CD4-positive, alpha-beta memory T cell (primary cell): ENCODE data around the gene AVPR2. TPM values are rescaled to one million over a fixed set of nuclear protein-coding genes. Genes with fewer than 3 reads are reported as not detected.

ENCODE experiments used
- CTCF ChIA-PET: fragments of 350-600 bp; sonication (Branson Sonifier 250); formaldehyde crosslinking; loops from one replicate; lab custom pipeline; 2021; ENCODE audit warnings: inconsistent platforms; ENCODE audit not compliant: partially characterized antibody; lab: Charles Lee
- POLR2A ChIA-PET: fragments of 350-600 bp; sonication (Branson Sonifier 250); formaldehyde crosslinking; loops from one replicate; lab custom pipeline; 2021; ENCODE audit not compliant: partially characterized antibody; lab: Charles Lee
- DNase-seq, 5 donors: peaks; one replicate each; pipeline versions ENCODE4 v3.0.0 to v3.0.0-alpha.2; 2020 to 2022; ENCODE audit warnings: mixed read lengths in 1 of 5
- H3K27ac ChIP-seq: one replicate; pipeline ENCODE4 v1.7.0; 2013; ENCODE audit warnings: low read depth, low read length
- H3K27me3 ChIP-seq: 2 replicates; pipeline ENCODE4 v1.7.0; 2013; ENCODE audit warnings: mild to moderate bottlenecking, low read length, moderate library complexity; ENCODE audit not compliant: insufficient read depth
- H3K36me3 ChIP-seq: 2 replicates; pipeline ENCODE4 v1.7.0; 2013; ENCODE audit warnings: mild to moderate bottlenecking, low read length, moderate library complexity; ENCODE audit not compliant: insufficient read depth
- H3K4me1 ChIP-seq: 2 replicates; pipeline ENCODE4 v1.7.0; 2013; ENCODE audit warnings: mild to moderate bottlenecking, low read length, moderate library complexity; ENCODE audit not compliant: insufficient read depth
- H3K4me3 ChIP-seq, 2 donors: one replicate each; pipeline ENCODE4 v1.7.0; 2013; ENCODE audit warnings: low read length in 2 of 2, mild to moderate bottlenecking in 1 of 2
- H3K9me3 ChIP-seq, 2 donors: one replicate each; pipeline ENCODE4 v1.7.0; 2013; ENCODE audit warnings: low read length in 2 of 2, control low read depth in 1 of 2; ENCODE audit not compliant: control insufficient read depth in 1 of 2
- H3K27ac Mint-ChIP-seq, 7 donors: one replicate each; pipeline ENCODE4 v1.8.0; 2020 to 2021; ENCODE audit warnings: mixed read lengths in 7 of 7, mild to moderate bottlenecking in 6 of 7, inconsistent platforms in 3 of 7, moderate library complexity in 3 of 7
- H3K27me3 Mint-ChIP-seq, 2 donors: one replicate each; pipeline ENCODE4 v1.8.0; 2020 to 2021; ENCODE audit warnings: mixed read lengths in 2 of 2
- H3K36me3 Mint-ChIP-seq, 2 donors: one replicate each; pipeline ENCODE4 v1.8.0; 2020 to 2021; ENCODE audit warnings: mixed read lengths in 2 of 2, inconsistent platforms in 1 of 2, mild to moderate bottlenecking in 1 of 2
- H3K4me1 Mint-ChIP-seq, 4 donors: one replicate each; pipeline ENCODE4 v1.8.0; 2020 to 2021; ENCODE audit warnings: mixed read lengths in 4 of 4, mild to moderate bottlenecking in 1 of 4
- H3K4me3 Mint-ChIP-seq, 8 donors: one replicate each; pipeline ENCODE4 v1.8.0; 2020 to 2021; ENCODE audit warnings: mixed read lengths in 8 of 8, mild to moderate bottlenecking in 7 of 8, moderate library complexity in 6 of 8, inconsistent platforms in 3 of 8
- H3K9me3 Mint-ChIP-seq, 8 donors: one replicate each; pipeline ENCODE4 v1.8.0; 2020 to 2021; ENCODE audit warnings: mixed read lengths in 8 of 8, mild to moderate bottlenecking in 5 of 8, inconsistent platforms in 3 of 8, moderate library complexity in 1 of 8
- intact Hi-C: fragments of 100-400 bp; cut with micrococcal nuclease; formaldehyde crosslinking; loops from one replicate; pipeline ENCODE4 v1.15.1; 2023
- polyA plus RNA-seq, 2 donors: library from polyadenylated mRNA; unstranded; fragments of 300-500 nt; fragmentation: Illumina TruSeq; gene quantifications; one replicate each; pipeline ENCODE4 v1.2.3, GENCODE V29; 2021
- total RNA-seq, 2 experiments: library from RNA; stranded (reverse); gene quantifications; one replicate each; pipeline ENCODE4 v1.2.3, GENCODE V29; 2021

The AVPR2 gene
- total and polyA plus RNA-seq, 4 experiments from 2014 or later, result 0.15 TPM; not detected in 3

GRCh38 chrX:153871946-153872878, 32.3 kb upstream of the AVPR2 start:
- Histone ChIP-seq H3K27ac (no peak overlapping the region), H3K4me1 (no peaks in the 10 kb centered on the region), H3K36me3 (no peaks in the 10 kb centered on the region), H3K9me3 (no peaks in the 10 kb centered on the region), H3K4me3 (no peak overlapping the region), H3K27me3 (no peaks in the 10 kb centered on the region)
- peaks cover 0 to 8% (median 3%) of the 10 kb centered on the region in 4 donors for H3K4me1 Mint-ChIP-seq
- no peak overlapping the region for H3K4me3 Mint-ChIP-seq
- ChIA-PET POLR2A (no interaction called here), CTCF (no interaction called here)
- DNase-seq, result no peak
- no peaks in the 10 kb centered on the region for H3K9me3 Mint-ChIP-seq
- peak overlapping the region in 1 of 7 donors; percentile 57 for H3K27ac Mint-ChIP-seq
- H3K36me3 Mint-ChIP-seq, result no peaks in the 10 kb centered on the region
- peaks cover 3 to 6% of the 10 kb centered on the region in 2 donors for H3K27me3 Mint-ChIP-seq
- intact Hi-C loops, result no loop called here

- ChIA-PET CTCF (no interaction called here), POLR2A (no interaction called here)
- intact Hi-C loops, result no loop called here
- H3K27ac Mint-ChIP-seq, result no peak overlapping the region
- H3K4me3 Mint-ChIP-seq, result no peak overlapping the region
- no peaks in the 10 kb centered on the region for H3K36me3 Mint-ChIP-seq
- no peak for DNase-seq
- no peaks in the 10 kb centered on the region for H3K9me3 Mint-ChIP-seq
- peaks cover 2 to 14% (median 10%) of the 10 kb centered on the region in 4 donors for H3K4me1 Mint-ChIP-seq
- H3K4me3 ChIP-seq, result no peak overlapping the region
- H3K27me3 Mint-ChIP-seq, result peaks cover 3 to 9% of the 10 kb centered on the region in 2 donors
- H3K27me3 ChIP-seq, result no peaks in the 10 kb centered on the region
- H3K9me3 ChIP-seq, result no peaks in the 10 kb centered on the region
- no peaks in the 10 kb centered on the region for H3K4me1 ChIP-seq
- no peak overlapping the region for H3K27ac ChIP-seq
- H3K36me3 ChIP-seq, result no peaks in the 10 kb centered on the region
Observed at GRCh38 chrX:153873282-153874084, 31.0 kb upstream of the AVPR2 start.

- Histone ChIP-seq H3K36me3 (no peaks in the 10 kb centered on the region), H3K27ac (no peak overlapping the region), H3K9me3 (no peaks in the 10 kb centered on the region), H3K27me3 (no peaks in the 10 kb centered on the region), H3K4me1 (no peaks in the 10 kb centered on the region), H3K4me3 (no peak overlapping the region)
- CTCF ChIA-PET, result no interaction called here
- no peaks in the 10 kb centered on the region for H3K36me3 Mint-ChIP-seq
- DNase-seq, result no peak
- H3K27me3 Mint-ChIP-seq, result peaks cover 4 to 11% of the 10 kb centered on the region in 2 donors
- no peak overlapping the region for H3K27ac Mint-ChIP-seq
- H3K4me3 Mint-ChIP-seq, result no peak overlapping the region
- H3K4me1 Mint-ChIP-seq, result peaks cover 2 to 16% (median 11%) of the 10 kb centered on the region in 4 donors
- POLR2A ChIA-PET, result no interaction called here
- peaks cover 0 to 2% (median 0%) of the 10 kb centered on the region in 8 donors for H3K9me3 Mint-ChIP-seq
- intact Hi-C loops, result no loop called here
Observed at GRCh38 chrX:153874085-153874365, 30.4 kb upstream of the AVPR2 start.

GRCh38 chrX:153874366-153875125, 29.9 kb upstream of the AVPR2 start:
- Histone ChIP-seq H3K36me3 (no peaks in the 10 kb centered on the region), H3K27me3 (no peaks in the 10 kb centered on the region), H3K4me1 (no peaks in the 10 kb centered on the region), H3K4me3 (no peak overlapping the region), H3K9me3 (no peaks in the 10 kb centered on the region), H3K27ac (no peak overlapping the region)
- H3K9me3 Mint-ChIP-seq, result peaks cover 0 to 3% (median 0%) of the 10 kb centered on the region in 8 donors
- H3K27me3 Mint-ChIP-seq, result peaks cover 6 to 13% of the 10 kb centered on the region in 2 donors
- ChIA-PET CTCF (no interaction called here), POLR2A (no interaction called here)
- intact Hi-C loops, result no loop called here
- peak overlapping the region in 3 of 7 donors; percentile 24 to 91 (median 68) for H3K27ac Mint-ChIP-seq
- no peaks in the 10 kb centered on the region for H3K36me3 Mint-ChIP-seq
- H3K4me1 Mint-ChIP-seq, result peaks cover 4 to 20% (median 11%) of the 10 kb centered on the region in 4 donors
- no peak for DNase-seq
- H3K4me3 Mint-ChIP-seq, result peak overlapping the region in 1 of 8 donors; percentile 11

- H3K27me3 Mint-ChIP-seq, result peaks cover 6 to 13% of the 10 kb centered on the region in 2 donors
- no peaks in the 10 kb centered on the region for H3K36me3 Mint-ChIP-seq
- H3K4me3 Mint-ChIP-seq, result peak overlapping the region in 1 of 8 donors; percentile 6
- Histone ChIP-seq H3K27ac (no peak overlapping the region), H3K4me3 (no peak overlapping the region), H3K27me3 (no peaks in the 10 kb centered on the region), H3K36me3 (no peaks in the 10 kb centered on the region), H3K9me3 (no peaks in the 10 kb centered on the region), H3K4me1 (no peaks in the 10 kb centered on the region)
- peak overlapping the region in 3 of 7 donors; percentile 46 to 73 (median 68) for H3K27ac Mint-ChIP-seq
- H3K9me3 Mint-ChIP-seq, result peaks cover 0 to 3% (median 0%) of the 10 kb centered on the region in 8 donors
- ChIA-PET CTCF (no interaction called here), POLR2A (no interaction called here)
- intact Hi-C loops, result no loop called here
- peaks cover 4 to 20% (median 11%) of the 10 kb centered on the region in 4 donors for H3K4me1 Mint-ChIP-seq
- peak; percentile 56 to 68 (median 61) for DNase-seq
Observed at GRCh38 chrX:153875391-153876111, 28.9 kb upstream of the AVPR2 start.

- H3K27me3 ChIP-seq, result no peaks in the 10 kb centered on the region
- H3K27ac ChIP-seq, result no peak overlapping the region
- CTCF ChIA-PET, result no interaction called here
- peak overlapping the region in 1 of 7 donors; percentile 79 for H3K27ac Mint-ChIP-seq
- no peaks in the 10 kb centered on the region for H3K9me3 ChIP-seq
- peaks cover 6 to 13% of the 10 kb centered on the region in 2 donors for H3K27me3 Mint-ChIP-seq
- intact Hi-C loops, result no loop called here
- H3K4me3 Mint-ChIP-seq, result peak overlapping the region in 1 of 8 donors; percentile 53
- H3K4me1 Mint-ChIP-seq, result peaks cover 4 to 20% (median 11%) of the 10 kb centered on the region in 4 donors
- no peak overlapping the region for H3K4me3 ChIP-seq
- POLR2A ChIA-PET, result no interaction called here
- H3K36me3 ChIP-seq, result no peaks in the 10 kb centered on the region
- H3K4me1 ChIP-seq, result no peaks in the 10 kb centered on the region
- H3K36me3 Mint-ChIP-seq, result no peaks in the 10 kb centered on the region
- peaks cover 0 to 3% (median 0%) of the 10 kb centered on the region in 8 donors for H3K9me3 Mint-ChIP-seq
- DNase-seq, result no peak
Observed at GRCh38 chrX:153876112-153876491, 28.4 kb upstream of the AVPR2 start.
